SHP77 treated with DMSO at 0.1 percent for 48 hours (cell line): ENCODE results near the gene IFIT5.
"Not testable (repeated sequence)": the region's sequence is repeated elsewhere in the genome, so short reads cannot be mapped to it uniquely, and the experiment has no call there.

Experiments used
- DNase-seq: peaks from one replicate; lab custom pipeline; 2025; lab: John Stamatoyannopoulos, UW

IFIT5 gene

DNA sequence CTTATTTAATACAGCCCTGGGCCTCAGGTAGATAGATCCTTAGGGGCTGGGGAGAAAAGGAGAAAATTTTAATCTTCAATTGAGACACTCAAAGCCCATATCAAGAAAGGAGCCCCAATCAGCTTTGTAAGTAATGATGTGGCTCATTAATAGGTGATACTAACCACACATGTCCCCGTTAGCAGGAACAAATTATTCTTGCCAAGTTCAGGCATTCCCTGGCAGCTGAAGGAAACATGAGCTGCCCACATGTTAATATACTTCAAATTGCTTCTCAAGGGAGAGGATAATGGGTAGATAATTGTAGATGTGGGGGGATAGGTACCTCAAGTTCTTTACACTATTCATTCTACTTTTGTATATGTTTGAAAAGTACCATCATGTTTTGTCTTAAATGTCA lies 14.5 kb downstream of the IFIT5 start:
- DNase-seq = no peak

DNA sequence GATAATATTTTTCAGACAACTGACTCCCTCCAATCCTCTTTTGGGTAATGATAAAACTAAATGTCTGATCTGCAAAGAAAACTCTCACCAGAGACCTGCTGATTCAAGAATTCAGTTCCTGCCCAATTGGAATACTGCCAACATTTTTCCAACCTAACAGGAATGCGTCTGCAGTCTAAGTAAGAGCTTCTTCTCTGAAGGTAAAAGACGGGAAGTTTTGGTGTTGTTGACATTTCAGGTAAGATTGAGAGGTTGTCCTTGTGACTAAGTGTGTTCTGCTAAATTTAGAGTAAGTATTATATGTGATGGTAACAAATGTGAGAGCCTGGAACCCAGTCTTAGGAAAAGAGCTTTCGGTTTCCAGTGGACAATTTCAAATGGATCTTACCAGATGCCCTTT lies 17.6 kb downstream of the IFIT5 start:
- no peak for DNase-seq

DNA sequence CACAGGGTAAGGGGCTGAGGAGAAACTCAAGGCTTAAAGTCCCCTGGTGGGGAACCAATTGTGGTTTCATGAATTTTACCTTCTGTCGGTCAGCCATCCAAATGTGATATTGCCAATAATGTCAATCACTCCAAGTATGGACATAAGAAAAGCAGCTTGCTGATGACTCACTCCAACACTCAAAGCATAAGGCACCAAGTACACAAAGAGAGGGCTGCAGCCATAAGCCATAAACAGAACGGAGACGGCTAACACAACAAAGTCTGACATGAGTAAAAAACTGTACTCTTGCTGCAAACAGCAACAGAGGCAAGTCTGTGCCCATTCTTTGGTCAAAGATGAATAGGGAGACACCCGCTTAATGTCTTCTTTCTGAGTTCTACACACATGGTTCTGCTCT lies 24.2 kb downstream of the IFIT5 start:
- DNase-seq = no peak

DNA sequence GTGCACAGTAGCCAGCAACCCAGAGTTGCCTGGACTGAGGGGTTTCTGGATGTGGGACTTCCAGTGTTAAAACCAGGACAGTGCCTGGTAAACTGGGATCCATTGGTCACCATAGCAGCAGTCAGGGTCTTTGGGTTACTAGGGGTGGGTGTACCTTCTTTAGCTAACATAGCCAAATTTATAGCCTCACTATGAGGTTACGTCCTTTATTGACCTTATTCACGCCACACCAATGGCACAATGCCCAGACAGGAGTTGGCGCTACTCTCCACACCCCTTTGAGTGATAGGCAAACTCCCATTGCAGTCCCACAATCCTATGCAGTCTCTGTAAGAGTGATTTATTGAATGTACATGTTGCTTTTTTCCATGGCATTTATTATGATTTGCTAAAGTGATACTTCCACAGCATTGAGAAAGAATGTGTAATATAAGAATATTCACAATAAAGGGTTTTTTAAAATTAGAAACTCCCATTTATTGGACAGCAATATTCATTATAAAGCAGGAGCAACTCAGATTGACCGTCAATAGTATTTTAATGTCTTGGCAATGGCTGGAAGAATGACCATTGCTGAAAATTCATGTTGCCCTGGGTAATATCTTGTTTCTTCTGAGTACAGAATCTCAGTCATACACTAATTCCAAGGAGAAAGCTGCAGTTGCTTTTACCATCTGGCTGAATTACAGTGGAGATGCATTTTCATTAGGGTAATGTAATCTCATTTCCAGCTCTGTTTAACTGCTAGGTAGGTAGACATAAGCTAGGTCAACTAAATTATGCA lies 26.1 kb downstream of the IFIT5 start:
- no peak for DNase-seq

DNA sequence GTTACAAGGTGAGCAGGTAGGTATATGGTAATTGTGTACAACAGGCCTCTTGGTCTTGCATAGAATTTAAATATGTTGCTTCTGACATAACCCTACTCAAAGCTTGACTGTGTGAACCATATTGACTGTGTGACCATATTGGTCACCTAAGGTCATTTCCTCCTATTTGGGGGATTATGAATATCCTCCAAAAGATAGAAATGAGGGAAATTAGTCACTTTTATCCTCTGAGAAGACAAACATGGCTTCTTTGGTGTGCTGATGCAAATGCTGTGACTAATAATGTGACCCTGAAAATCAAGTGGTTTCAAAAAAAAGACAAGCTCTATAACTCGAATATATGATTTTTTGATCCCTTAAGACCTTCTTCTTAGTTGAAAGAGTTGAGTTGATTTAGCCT lies 27.9 kb downstream of the IFIT5 start:
- DNase-seq = no peak

DNA sequence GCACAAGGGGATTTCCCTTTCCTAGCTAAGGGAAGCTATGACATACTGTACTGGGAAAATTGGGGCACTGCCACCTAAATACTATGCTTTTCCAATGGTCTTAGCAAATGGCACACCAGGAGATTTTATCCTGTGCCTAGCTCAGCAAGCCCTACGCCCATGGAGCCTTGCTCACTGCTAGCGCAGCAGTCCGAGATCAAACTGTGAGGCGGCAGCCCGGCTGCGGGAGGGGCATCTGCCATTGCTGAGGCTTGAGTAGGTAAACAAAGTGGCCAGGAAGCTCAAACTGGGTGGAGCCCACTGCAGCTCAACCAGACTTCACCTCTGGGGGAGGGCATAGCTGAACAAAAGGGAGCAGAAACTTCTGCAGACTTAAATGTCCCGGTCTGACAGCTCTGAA lies 30.5 kb downstream of the IFIT5 start:
- DNase-seq = not testable (repeated sequence)

DNA sequence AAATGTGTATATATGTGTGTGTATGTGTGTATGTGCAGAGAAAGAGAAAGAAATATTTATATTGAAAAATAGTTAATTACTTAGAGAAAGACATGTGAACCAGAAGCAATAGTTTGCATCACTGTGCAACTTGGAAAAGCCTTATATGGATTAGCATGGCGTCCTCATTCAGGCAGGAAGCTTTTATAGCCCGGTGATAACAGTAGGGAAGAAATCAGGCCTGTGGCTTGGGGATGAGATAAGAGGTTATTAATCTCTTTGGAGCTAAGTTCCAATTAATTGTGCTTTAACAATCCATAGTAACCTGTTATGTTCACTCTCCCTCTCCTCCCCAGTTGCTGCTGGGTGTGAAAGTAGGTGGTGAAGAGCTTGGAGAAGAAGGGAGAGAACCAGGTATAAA lies 36.5 kb downstream of the IFIT5 start:
- no peak for DNase-seq

DNA sequence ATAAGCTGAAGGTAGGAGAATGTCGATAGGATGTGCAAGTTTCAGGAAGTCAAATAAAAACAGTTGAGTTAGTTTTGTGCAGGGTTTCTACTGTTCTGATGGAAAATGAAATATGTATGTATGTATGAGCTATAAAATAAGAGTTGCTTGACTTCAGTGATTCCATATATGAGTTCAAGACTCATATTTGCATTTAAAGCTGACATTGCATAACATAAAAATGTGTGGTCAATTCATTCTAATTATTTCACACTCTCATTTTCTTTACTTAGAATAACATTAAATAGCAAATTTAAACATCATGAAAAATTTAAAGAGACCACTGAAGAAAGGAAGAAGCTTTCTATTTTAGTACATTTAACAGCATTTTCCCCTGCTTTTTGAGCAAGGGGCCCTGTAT lies 37.8 kb downstream of the IFIT5 start:
- no peak for DNase-seq

DNA sequence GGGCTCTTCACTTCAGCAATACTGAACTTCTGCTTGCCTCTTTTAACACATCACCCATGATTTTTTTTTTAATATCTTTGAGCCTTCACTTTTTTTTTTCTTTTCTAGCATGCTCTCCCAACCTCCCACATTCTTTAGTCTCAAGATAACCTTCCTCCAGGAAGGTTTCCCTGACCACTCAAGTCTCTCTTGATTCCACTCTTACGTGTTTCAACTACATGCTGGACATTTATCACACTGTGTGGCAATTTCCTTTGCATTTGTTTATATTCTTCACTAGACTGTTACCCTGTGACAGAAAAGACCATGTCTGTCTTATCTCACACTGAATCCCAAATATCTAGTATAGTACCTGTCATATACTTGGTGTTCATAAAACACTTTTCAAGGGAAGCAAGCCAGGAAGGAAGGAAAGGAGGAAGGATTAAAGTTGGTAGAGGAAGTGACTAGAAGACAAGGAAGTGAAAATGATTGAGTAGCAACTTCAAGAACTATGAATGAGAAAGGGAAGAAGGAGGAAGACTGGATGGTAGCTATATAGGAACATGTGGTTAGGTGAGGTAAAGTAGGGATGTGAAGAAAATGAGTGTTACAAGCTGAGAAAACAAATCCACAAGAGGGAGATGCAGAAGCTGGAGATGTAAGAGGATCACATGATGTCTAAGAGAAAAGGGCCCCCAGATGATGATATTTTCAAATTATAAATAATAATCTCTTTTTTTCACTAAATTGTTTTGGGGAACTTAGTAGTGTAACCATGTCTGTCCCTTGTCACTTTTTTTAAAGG lies 40.4 kb downstream of the IFIT5 start:
- DNase-seq = no peak

DNA sequence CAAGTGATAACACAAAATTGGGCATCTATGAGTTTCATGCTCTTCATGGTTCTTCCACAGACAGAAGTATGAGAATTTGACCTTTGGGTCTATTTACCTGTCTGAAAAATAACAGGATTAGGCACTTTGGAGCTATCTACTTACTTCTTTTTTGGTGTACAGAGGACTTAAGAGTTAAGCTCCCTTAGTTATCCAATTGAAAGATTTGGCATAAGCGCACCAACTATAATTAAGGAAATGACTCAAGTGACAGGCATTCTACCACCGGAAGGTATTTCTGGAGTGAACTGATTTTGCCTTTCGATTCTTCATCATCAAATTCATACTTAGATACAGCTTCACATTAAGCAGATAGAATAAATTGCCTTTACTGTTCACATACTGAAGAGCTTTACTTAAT lies 43.9 kb downstream of the IFIT5 start:
- DNase-seq = no peak

DNA sequence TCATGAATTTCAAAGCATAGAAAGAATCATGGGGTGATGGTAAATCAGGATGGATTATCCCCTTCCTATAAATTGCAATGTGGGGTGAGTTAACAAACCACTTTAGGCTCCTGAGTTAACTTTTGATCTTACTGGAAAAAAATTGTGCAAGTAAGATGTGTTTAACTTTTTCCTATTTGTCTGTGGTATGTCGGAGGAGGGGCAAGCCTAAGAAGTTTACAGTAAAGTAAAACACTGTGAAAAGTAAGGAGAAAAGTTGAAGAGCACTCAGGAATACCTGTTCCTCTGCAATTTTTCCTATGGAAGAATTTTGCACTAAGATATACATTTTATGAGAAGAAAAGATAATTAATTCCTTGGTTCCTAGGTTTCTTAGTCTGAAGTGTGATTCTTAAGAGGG lies 44.4 kb downstream of the IFIT5 start:
- no peak for DNase-seq

DNA sequence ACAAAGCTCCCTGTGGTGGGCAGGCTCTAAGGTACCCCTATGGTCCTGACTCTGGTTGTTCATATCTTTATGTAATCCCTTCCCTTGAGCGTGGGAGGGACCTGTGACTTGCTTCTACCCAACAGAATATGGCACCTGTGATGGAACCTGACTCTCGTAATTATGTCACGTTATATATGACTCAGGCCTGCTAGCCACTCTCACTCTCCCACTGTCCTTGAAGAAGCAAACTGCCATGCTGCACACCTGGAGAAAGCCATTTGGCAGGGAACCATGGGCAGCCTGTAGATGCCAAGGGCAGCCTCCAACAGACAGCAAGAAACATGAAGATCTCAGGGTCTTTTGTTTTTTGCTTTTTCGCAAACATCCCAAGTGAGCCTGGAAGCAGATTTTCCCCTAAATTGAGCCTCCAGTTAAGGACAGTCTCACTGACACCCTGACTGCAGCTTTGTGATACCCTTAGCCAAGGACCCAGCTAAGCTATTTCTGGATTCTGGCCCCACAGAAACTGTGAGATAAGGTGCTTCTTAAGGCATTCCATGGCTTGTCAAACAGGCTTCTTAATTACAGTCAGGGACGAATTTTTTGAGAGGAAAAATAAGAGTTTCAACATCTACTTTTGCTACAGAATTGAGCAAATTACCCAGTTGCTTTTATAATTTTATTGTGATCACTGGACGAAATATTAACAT lies 49.6 kb downstream of the IFIT5 start:
- no peak for DNase-seq

DNA sequence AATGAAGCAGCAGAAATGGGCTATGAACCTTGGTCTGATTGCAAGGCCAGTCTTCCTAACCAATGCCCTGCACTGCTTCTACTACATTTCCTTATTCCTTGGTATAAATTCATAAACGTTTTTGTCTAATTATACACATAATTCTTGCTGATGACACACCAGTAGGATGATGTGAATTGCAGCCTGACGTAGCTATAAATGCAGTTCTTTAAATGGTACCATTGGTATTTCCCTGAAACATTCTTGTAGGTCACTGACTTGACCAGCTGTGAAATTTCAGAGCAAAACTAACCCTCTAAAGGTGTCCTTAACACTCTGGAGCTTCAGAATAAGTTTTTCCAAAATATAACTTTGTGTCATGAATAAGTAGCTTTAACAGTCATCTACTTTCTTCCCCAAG lies 50.8 kb downstream of the IFIT5 start:
- no peak for DNase-seq

DNA sequence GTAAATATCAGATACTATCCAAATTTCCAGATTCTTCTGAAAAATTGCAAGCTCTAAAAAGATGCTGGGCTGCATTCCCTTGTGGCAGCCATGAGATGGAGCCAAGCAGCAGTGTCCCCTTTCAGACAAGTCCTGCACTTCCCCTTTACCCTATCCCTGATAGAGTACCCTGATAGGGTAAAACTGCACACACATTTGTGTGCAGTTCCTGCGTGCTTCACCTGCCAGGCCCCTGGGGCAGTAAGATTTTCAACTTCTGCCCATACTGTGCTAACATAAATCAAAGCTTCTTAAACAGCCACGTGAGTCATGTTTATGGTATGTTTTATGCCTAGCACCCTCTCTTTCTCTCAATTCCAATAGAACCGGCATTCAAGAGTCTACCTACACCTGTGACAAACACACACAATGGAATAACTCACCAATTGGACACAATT lies 52.2 kb downstream of the IFIT5 start:
- no peak for DNase-seq

DNA sequence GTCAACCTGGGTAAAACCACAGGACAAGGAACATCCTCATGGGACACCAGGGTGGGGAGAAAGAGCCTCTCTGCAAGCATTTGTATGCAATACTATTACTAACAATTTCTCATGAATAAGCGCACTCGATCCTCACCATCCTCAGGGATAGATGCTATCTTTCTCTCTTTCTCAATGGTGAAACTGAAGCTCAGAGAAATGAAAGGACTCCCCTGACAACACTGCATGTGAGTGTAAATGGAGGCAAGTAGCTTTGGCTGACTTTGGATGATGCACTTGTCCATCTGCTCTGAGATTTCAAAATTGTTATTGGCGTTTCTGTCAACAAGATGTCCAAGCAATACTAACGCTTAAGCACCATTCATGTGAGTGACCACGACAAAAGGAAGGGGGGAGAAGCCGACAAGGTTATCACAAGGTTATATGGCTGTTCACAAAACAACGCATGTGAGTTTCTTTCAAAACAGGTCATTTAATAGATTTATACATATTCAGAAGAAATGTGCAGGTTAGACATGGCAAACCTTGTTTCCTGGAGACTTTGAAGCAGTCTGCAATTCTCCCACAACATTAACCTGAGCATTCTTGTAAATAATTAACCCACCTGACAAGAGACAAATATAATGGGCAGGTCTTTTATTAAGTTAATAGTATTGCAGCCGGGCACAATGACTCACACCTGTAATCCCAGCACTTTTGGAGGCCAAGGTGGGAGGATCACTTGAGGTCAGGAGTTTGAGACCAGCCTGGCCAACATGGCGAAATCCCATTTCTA lies 54.0 kb downstream of the IFIT5 start:
- DNase-seq = no peak

DNA sequence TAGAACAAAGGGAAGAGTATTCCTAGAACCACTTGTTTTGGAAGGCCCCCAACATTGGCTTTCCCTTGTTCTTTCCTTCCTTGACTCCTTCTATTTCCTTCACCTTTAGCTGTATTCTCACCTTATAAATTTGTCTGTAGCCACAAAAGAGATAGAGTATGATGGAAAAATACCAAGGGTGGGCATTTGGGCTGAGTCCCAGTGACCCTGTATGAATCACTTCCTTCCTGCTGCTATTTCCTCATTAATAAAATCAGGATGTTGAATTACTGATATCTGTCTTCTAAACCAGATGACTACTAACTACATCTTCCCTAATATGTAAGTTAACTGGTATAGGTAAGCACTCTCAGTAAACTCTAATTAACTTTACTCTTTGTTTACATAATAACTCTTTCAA lies 55.1 kb downstream of the IFIT5 start:
- no peak for DNase-seq
